Measurements from ENCODE around the gene FADS3. TPM values are rescaled to one million over a fixed set of nuclear protein-coding genes. Genes with fewer than 3 reads are reported as not detected.

Gene FADS3, protein sequence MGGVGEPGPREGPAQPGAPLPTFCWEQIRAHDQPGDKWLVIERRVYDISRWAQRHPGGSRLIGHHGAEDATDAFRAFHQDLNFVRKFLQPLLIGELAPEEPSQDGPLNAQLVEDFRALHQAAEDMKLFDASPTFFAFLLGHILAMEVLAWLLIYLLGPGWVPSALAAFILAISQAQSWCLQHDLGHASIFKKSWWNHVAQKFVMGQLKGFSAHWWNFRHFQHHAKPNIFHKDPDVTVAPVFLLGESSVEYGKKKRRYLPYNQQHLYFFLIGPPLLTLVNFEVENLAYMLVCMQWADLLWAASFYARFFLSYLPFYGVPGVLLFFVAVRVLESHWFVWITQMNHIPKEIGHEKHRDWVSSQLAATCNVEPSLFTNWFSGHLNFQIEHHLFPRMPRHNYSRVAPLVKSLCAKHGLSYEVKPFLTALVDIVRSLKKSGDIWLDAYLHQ
- 100 to 1,000 TPM in 1 of 2 donors, 10 to 100 TPM in 1; 83.0 to 106 TPM for total RNA-seq
- long read RNA-seq, donor 1, transcript FADS3-201 (12 exons, 1,779 nt): major isoform, 38 of 69 reads
- long read RNA-seq, donor 1, partial matches to known transcripts: 10 of 69 reads
- long read RNA-seq, donor 1, other reads (novel, unspliced or antisense): 21 of 69 reads
- long read RNA-seq, donor 2, transcript FADS3-201 (12 exons, 1,779 nt): major isoform, 47 of 98 reads
- long read RNA-seq, donor 2, partial matches to known transcripts: 21 of 98 reads
- long read RNA-seq, donor 2, other reads (novel, unspliced or antisense): 28 of 98 reads

DNA sequence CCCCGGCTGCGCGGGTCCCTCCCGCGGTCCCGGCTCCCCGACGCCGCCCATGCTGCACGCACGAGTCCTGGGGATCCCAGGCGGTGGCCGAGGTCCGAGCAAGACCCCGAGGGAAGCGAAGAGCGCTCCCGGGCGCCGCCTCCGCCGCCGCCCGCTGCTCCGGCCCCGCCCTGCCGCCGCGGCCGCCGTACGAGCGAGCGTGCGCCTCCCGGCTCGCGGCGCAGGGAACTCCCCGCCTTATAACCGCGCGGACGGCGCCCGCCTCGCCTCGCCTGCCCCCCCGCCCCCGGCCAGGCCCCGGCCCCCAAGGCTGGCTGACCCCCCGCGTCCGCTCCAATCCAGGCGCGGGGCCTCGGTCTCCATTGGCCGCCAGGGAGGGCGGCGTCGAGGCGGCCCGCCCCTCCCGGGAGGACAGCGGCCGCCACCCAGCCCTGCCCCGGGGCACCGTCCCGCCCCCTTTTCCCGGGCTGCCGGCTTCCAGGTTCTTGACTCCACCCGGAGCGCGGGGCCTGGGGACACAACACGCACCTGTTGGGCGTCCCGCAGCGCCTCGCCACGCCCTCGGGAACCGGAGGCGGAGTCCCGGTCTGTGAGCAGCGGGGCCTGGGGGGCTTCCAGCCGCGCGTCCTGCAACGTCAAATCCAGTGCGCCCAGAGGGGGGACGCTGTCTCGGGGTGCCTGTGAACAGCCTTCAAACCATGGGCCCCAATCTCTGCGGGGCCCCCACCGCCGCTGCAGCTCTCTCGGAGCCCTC is at the start of gene FADS3:
Gene FADS3 (minus strand): TSS at position 215 of the 754 bp plus-strand sequence. CDS start 164 bp downstream, at position 51.
- intact Hi-C loops (cut with DNase I): no loop called here
- DNase-seq (ENCODE audit: low spot score): peak; percentile 92

DNA sequence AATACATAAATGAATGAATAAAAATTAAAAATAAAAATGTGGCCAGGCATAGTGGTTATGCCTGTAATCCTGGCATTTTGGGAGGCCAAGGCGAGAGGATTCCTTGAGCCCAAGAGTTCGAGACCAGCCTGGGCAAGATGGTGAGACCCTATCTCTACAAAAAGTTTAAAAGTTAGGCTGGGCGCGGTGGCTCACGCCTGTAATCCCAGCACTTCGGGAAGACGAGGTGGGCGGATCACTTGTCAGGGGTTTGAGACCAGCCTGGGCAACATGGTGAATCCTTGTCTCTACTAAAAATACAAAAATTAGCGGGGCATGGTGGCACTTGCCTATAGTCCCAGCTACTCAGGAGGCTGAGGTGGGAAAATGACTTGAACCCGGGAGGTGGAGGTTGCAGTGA is 49.1 kb upstream of the FADS3 start:
- intact Hi-C loops (cut with DNase I): no loop called here
- DNase-seq (ENCODE audit: low spot score): peak; percentile 16

DNA sequence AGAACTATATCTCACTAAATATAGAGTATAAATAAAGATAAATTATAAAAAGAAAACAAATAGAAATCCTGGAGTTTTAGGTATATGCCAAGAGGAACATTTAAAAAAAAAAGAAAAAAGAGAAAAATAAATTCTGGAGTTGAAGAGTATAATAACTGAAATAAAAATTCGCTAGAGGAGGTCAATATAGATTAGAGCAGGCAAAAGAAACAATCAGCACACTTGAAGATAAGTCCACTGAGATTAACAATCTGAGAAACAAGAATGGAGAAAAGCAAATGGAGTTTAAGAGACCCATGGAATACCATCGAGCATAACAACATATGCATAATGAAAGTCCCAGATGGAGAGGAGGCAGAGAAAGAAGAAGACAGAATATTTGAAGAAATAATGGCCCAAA is 44.5 kb upstream of the FADS3 start:
- DNase-seq (ENCODE audit: low spot score): no peak
- intact Hi-C loops (cut with DNase I): no loop called here

DNA sequence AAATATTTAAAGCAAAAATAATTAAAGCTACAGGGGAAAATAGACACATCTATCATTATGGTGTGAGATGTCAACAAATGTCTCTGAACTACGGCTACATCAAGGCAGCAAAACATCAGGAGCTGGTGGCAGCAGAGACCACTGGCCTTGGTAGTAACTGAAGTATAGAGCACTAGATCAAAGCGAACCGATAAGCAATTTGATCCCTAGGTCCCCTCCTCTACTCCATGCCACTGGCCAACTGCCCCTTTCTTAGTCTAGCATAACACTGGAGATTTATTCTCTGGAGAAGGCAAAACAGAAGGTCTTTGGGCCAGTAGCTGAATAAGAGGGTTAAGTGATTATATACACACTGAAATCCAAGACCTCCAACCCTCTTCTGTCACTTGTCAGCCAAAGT is 39.6 kb upstream of the FADS3 start:
- intact Hi-C loops (cut with DNase I): no loop called here
- DNase-seq (ENCODE audit: low spot score): no peak

DNA sequence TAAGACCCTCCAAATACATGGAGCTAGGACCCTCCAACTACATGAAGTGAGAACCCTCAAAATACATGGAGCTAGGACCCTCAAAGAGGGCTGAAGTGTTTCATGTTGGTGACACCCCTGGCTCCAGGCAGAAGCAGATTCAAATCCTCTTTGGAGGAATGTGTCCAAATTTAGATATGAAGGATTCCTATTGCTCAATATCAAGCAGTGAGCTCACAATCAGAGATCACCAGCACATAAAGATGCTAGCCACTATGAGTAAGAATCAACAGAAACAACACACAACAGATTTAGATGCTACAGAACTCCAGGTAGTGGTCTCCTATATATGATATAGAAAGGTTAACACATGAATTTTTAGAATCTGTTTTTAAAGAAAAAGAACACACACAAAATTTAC is 37.3 kb upstream of the FADS3 start:
- no peak for DNase-seq (ENCODE audit: low spot score)
- intact Hi-C loops (cut with DNase I): no loop called here

DNA sequence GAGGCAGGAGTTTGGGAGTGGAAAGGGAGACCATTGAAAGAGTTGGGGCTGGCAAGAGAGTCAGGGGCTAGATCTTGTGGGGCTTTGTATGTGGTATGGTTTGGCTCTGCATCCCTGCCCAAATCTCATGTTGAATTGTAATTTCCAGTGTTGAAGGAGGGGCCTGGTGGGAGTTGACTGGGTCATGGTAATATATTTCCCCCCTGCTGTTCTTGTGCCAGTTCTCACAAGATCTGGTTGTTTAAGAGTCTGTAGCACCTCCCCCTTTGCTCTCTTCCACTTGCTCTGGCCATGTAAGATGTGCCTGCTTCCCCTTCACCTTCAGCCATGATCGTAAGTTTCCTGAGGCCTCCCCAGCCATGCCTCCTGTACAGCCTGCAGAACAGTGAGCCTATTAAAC is 36.2 kb upstream of the FADS3 start:
- peak; percentile 12 for DNase-seq (ENCODE audit: low spot score)
- intact Hi-C loops (cut with DNase I): no loop called here

DNA sequence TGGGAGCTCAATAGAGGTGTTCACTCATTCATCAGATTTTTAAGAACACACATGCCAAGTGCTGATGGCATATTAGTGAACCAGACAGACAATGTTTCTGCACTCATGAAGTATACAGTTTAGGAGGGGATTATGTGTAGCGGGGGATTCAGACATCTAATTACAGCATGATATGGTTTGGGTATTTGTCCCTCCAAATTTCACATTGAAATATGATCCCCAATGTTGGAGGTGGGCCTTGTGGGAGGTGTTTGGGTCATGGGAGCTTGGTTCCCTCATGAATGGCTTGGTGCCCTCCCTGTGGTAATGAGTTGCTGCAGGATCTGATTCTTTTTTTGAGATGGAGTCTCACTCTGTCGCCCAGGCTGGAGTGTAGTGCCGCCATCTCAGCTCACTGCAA is 34.9 kb upstream of the FADS3 start:
- intact Hi-C loops (cut with DNase I): no loop called here
- DNase-seq (ENCODE audit: low spot score): no peak

DNA sequence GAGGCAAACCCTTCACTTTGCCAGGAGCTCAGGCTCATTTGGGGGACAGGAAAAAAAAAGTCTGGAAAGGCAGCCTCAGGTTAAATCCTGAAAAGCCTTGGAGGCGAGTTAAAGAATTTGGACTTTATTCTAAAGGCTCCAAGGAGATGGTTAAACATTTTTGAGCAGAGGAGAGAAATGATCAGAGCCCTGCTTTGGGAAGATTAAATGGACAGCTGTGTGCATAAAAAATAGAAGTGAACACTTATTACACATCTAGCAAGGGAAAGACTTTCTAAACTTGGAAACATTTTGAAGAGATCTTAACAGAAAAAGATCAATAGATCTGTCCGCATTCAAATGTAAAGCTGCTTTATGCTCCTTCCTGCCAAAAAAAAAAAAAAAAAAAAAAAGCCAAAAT is 34.4 kb upstream of the FADS3 start:
- DNase-seq (ENCODE audit: low spot score): no peak
- intact Hi-C loops (cut with DNase I): no loop called here

DNA sequence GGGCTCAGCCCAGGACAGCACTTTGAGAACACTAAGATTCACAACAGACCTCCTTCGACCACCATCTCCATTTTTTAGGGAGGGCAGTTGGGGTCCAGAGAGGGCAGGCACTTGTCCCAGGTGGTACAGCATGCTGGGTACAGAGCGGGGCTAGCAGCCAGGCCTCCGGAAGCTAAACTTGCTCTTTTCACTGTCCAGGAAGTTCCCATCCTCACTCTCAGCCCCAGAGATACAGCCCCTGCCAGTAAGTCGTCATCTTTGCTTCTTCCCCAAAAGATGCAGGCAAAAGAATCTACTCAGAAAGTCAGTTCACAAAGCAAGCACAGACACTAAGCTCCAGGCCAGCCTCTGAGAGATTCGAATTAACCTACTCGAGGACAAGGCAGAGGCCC is 32.7 kb upstream of the FADS3 start:
- DNase-seq (ENCODE audit: low spot score): no peak

DNA sequence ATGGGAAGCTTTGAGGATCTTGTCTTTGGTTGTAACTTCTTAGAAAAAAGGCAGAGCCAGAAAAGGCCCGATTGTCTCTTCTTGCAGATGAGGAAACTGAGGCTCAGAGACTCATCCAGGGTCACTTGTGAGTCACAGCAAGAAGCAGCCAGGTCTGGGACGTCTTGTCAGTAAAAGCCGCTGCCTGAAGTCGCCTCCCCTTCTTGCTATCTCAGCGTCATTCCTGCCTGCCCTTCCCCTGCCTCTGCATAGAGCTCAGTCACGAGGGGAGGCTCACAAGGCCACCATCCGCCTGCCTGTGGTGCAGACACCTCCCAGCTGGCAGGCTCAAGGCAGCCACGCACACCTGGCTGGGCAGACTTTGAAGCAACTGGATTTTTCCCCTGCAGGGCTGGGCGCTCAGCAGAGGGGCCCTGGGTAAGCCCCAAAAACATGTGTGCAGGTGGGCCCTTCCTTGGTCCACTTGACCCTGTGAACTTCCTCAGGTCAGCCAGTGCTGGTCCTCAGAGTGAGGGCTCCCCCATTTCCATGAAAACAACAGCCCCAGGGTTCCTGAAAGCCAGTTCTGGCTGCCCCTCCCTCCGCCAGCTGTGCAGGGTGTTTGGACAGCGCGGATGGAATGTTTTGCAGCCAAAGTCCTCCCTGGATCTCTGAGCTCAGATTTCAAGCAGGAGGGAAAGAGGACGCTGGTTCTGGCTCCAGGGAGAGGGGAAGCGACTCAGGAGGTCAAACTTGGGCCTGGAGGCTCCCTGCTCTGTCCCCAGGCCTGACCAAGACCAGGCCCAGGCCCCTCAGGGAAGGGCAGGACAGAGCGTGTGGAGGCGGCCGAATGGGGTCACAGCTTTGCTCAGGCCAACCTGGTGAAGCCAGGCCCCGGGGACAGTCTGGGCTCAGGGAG is 32.1 kb upstream of the FADS3 start:
- peak; percentile 94 for DNase-seq (ENCODE audit: low spot score)
- intact Hi-C loops (cut with DNase I): no loop called here

More for the DNA sequence above, 32.7 kb upstream of the FADS3 start:
- intact Hi-C loops (cut with DNase I): no loop called here

DNA sequence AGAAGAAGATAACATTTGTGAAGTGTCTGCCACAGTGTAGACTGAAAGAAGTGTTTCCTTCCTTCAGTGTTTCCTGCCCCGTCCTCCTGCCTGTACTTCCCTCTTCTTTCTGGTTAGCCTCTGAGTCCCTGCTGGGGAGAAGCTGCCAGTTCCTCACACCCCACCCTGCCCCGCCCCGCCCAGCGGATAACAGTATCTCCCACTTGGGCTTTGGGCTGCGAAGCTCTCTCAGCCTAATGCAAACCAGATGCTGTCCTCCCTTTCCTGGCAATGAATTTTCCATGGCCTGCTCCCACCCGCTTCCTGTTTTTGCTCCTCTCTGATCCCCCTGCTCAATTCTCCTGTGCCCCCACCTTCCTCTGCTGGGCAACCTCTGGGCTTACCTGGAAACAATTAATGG is 31.2 kb upstream of the FADS3 start:
- DNase-seq (ENCODE audit: low spot score): no peak
- intact Hi-C loops (cut with DNase I): no loop called here

DNA sequence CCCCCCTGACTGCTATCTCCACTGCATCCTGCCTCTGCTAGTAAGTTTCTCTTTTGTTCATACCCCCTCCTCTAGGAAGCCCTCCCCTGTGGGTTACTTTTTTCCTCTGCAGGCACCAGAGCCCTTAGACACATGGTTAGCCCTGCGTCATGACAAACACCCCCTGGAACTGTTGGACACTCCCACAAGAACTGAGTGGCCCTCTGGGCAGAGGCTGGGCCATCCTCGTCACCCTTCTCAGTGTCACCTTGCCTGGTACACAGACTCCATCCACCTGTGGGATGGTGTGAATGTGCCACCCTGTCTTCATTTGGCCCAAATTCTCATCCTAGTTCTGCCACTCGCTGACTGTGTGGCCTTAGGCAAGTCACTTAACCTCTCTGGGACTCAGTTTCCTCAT is 30.1 kb upstream of the FADS3 start:
- peak; percentile 30 for DNase-seq (ENCODE audit: low spot score)
- intact Hi-C loops (cut with DNase I): no loop called here

DNA sequence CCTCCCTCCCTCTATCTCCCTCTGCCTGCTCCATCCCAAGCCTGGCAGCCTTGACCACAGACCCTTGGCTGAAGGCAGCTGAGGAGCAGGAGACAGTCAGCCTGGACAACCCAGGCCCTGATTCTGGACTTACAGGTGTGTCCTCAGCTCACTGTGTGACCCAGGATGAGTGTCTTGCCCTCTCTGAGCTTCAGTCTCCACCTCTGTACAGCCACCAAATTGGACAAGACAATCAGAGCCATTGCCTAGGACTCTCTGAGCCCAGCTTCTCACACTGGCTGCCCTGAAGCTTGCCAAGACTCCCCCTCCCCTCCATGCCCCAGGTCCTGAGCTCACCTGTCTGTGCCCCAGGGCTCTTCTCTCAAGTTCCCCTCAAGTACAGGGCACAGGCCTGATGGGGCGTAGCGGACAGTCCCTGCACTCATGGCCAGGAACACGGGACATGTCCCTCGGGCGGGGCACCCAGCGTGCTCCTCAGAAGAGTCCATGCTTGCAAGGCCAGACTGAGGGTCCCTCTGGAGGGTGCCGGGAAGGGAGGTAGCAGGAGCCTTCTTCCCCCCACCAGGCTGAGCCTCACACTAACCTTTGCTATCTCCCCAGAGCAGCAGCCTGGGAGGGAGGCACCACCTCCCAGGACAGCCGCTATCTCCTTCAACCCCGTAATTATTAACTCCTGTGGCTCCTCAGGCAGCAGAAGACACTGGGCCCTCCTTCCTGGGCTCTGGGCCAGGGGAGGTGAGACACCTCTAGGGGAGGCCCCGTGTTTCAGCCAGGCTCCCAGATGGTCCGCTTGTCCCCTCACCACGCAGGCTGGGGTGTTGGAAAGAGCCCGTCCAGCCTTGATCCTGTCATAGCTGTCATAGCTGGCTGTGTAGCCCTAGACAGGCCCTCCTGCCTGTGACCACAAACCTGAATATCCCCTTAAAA is 28.6 kb upstream of the FADS3 start:
- intact Hi-C loops (cut with DNase I): loop anchor here in 1 of 2 donors (5.0 kb wide), 1 partner anchor 1592 kb away; no protein-coding TSS in a partner anchor
- DNase-seq (ENCODE audit: low spot score): peak; percentile 80

DNA sequence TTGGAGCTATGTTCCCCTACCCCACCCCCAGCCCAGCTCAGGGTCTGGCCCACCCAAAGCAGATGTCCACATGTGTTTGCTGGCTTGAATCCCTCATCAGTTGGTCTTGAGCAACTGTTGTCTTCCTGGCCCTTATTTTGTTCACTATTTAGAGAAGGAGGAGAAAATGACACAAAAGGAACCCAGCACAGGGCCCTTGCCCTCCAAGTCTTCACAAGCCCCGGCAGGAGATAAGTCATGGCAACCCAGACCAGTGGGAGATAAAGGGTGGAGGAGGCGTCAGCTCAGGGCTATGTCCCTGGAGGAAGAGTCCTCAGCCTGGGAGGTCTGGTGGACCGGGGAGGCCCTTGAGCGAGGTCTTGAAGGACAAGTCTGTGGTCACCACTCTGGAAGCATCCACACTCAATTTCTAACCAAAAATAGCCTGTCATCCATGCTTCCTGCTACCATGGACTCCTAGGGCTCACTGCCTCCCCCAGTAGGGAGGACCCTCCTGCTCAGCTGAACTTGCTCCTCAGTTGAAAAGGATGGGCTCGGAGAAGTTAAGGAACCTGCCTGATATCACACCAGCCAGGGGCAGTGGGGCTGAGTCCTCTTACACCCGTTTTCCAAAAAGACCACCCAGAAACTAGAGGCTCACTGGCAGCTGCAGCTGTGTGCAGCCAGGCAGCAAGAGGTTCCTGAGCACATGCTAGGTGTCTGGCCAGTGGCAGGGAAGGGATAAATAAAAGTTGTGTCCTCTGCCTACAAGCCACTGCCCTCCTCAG is 27.8 kb upstream of the FADS3 start:
- peak; percentile 85 for DNase-seq (ENCODE audit: low spot score)
- intact Hi-C loops (cut with DNase I): loop anchor here in 1 of 2 donors (5.0 kb wide), 1 partner anchor 1593 kb away; no protein-coding TSS in a partner anchor

DNA sequence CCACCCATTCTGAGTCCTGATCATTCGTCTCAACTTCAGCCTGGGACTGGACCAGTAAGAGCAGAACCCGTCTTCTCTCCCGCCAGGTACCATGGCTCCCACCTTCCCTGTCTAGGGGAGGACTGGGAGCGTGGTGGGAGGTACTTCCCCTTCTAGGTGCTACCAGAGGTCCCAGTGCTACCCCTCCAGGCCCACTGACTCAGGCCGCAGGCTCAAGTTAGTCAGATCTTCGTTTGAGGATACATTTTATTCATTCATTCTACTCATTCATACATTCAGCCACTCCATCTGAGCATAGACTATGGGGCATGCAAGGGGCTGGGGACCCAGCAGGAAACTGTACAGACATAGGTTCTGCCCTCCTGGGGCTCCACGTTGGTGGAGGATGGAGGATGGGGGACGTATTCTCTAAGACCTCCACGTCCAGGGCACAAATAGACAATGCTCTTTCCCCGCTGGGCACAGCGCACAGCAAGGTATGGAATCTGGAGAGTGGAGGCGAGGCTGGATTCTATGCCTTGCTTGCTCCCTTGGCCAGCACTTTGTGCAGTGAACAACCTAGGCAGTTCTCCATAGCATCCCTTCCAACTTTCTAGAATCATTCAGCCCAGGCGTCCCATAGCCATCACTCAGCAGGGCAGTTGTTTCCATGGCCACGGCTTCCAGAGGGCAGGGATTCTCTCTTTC is 27.0 kb upstream of the FADS3 start:
- peak; percentile 69 for DNase-seq (ENCODE audit: low spot score)

DNA sequence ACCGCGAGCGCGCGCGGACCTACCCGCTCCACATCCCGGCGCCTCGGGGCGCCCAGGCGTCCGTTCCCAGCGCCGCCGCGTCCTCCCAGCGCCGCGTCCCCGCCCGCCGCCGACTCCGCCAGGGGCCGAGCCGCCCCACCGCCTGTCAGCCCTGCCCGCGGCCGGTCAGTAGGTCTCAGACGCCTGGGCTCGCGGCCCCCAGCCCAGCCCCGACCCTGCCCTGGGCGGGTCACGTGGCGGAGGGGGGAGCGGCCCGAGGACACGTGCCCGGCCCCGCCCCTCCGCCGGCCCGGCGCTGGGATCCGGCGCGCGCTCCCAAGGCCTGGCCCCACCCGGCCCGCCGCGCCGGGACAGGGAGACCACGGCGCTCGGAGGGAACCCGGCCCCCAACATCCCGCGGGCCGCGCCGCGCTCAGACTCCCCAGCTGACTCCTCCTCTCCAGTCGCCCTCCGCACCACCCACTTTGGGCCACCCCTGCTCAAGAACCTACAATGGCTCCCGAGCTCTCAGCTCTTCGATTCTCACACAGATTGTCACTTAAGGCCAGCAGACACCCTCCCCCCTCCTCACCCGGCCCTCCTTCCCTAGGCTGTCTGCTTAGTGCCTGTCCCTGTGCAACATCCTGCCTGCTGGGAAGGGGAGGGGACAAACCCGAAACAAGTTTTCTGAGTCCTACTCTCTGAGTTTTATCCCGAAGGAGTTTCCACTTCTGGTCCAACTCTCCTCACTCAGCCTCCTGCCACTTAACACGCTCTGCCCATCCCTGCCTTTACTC is 26.2 kb upstream of the FADS3 start, which contains the start of gene RAB3IL1:
Gene RAB3IL1 (minus strand): TSS at position 233 of the 776 bp plus-strand sequence. CDS start 199 bp downstream, at position 34.
- peak; percentile 93 for DNase-seq (ENCODE audit: low spot score)

More for the DNA sequence above, 27.0 kb upstream of the FADS3 start:
- intact Hi-C loops (cut with DNase I): loop anchor here in 1 of 2 donors (5.0 kb wide), 1 partner anchor 1594 kb away; no protein-coding TSS in a partner anchor

More for the DNA sequence above, 26.2 kb upstream of the FADS3 start, which contains the start of gene RAB3IL1:
- intact Hi-C loops (cut with DNase I): loop anchor here in 1 of 2 donors (5.0 kb wide), 1 partner anchor 1595 kb away; no protein-coding TSS in a partner anchor
